Hepatocyte (in vitro differentiated cells): ENCODE data around the gene SPOCK3. TPM values are rescaled to one million over a fixed set of nuclear protein-coding genes. Genes with fewer than 3 reads are reported as not detected.

Experiments
- DNase-seq: peaks from one replicate; pipeline ENCODE4 v3.0.0-alpha.2; 2016; ENCODE audit warnings: low spot score
- H2AFZ ChIP-seq: fragments of 200-600 bp; sonication (generic); 2 replicates; pipeline ENCODE4 v1.6.0; 2016; ENCODE audit warnings: antibody characterized with exemption, mild to moderate bottlenecking
- H3K27ac ChIP-seq: fragments of 200-600 bp; sonication (generic); 2 replicates; pipeline ENCODE4 v1.5.1; 2016; ENCODE audit warnings: mild to moderate bottlenecking
- H3K27me3 ChIP-seq: fragments of 200-600 bp; sonication (generic); 2 replicates; pipeline ENCODE4 v1.6.1; 2016
- H3K36me3 ChIP-seq: fragments of 200-600 bp; sonication (generic); replicated peaks from 2 replicates; pipeline ENCODE4 v1.5.1; 2016; ENCODE audit warnings: low read depth; ENCODE audit not compliant: insufficient read depth
- H3K4me1 ChIP-seq: fragments of 200-600 bp; sonication (generic); 2 replicates; pipeline ENCODE4 v1.5.1; 2016; ENCODE audit warnings: mild to moderate bottlenecking, moderate library complexity; ENCODE audit not compliant: insufficient read depth
- H3K4me2 ChIP-seq: fragments of 200-600 bp; sonication (generic); 2 replicates; pipeline ENCODE4 v1.6.0; 2016
- H3K4me3 ChIP-seq: fragments of 200-600 bp; sonication (generic); 2 replicates; pipeline ENCODE4 v1.5.1; 2016; ENCODE audit warnings: mild to moderate bottlenecking
- H3K79me2 ChIP-seq: fragments of 200-600 bp; sonication (generic); 2 replicates; pipeline ENCODE4 v1.6.0; 2017; ENCODE audit warnings: mild to moderate bottlenecking
- H3K9me2 ChIP-seq: fragments of 200-600 bp; sonication (generic); replicated peaks from 2 replicates; pipeline ENCODE4 v1.6.0; 2017; ENCODE audit warnings: mild to moderate bottlenecking; ENCODE audit not compliant: insufficient read depth
- H3K9me3 ChIP-seq: fragments of 200-600 bp; sonication (generic); 2 replicates; pipeline ENCODE4 v1.5.1; 2016; ENCODE audit warnings: low read depth, mild to moderate bottlenecking
- H4K20me1 ChIP-seq: fragments of 200-600 bp; sonication (generic); 2 replicates; pipeline ENCODE4 v1.6.0; 2016; ENCODE audit warnings: mild to moderate bottlenecking; ENCODE audit not compliant: insufficient read depth, poor library complexity, severe bottlenecking
- EZH2 ChIP-seq: fragments of 200-600 bp; sonication (generic); IDR thresholded peaks from 2 replicates; pipeline ENCODE4 v1.6.1; 2016; ENCODE audit warnings: antibody characterized with exemption, mild to moderate bottlenecking, borderline replicate concordance
- EZH2phosphoT487 ChIP-seq: fragments of 200-600 bp; sonication (generic); IDR thresholded peaks from one replicate; pipeline ENCODE4 v1.6.1; 2018; ENCODE audit warnings: antibody characterized with exemption, mild to moderate bottlenecking, low read depth, moderate library complexity; ENCODE audit not compliant: unreplicated experiment, severe bottlenecking
- WGBS: methylation state at CpG from one replicate; pipeline ENCODE4 v1.1.6; 2016; ENCODE audit warnings: low lambda C conversion rate; ENCODE audit errors: missing lambda C conversion rate; 5-methylcytosine and 5-hydroxymethylcytosine counted together
- polyA plus RNA-seq: library from polyadenylated mRNA; unstranded; fragments of >200 nt; fragmentation: Nextera tagmentation; extraction: Ambion mirVana; gene quantifications from 2 replicates; pipeline ENCODE4 v1.2.1, GENCODE V29; 2016
- total RNA-seq: library from RNA; depleted of rRNA; stranded (reverse); fragments of >200 nt; gene quantifications from 2 replicates; pipeline ENCODE4 v1.2.3, GENCODE V29; 2014
- TF ChIP-seq, protein P1 (sequence below): fragments of 200-600 bp; sonication (generic); IDR thresholded peaks from 2 replicates; pipeline ENCODE4 v1.5.1; 2016; ENCODE audit warnings: antibody characterized with exemption, mild to moderate bottlenecking; ENCODE audit not compliant: poor library complexity

Gene SPOCK3
- total and polyA plus RNA-seq, 2 experiments from 2014 or later = 3.0 to 3.4 TPM

DNA sequence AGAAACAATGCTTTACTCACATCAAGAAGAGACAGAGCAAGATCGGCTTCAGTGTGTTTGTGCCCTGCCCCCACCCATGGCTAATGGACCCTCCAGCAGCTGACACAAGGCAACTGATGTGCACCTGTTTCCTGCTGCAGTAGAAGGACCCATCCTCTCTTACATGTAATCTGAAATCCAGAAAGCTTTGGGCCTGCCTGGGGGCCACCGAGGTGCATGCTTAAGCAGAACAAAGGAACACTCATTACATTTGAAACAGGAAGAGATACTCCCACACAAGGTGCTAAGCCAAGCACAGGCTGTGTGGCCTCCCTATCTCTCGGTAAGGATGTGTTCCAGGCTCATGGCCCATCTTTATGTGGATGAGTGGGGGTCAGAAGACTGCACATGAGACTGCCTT is 338.0 kb downstream of the SPOCK3 start:
- no peaks in the 10 kb centered on the region for H3K9me3 ChIP-seq
- 75% methylated on average over 3 of the region's 3 CpGs for WGBS
- no peaks in the 10 kb centered on the region for H3K27me3 ChIP-seq
- no peak for DNase-seq
- H2AFZ ChIP-seq = no peak overlapping the region
- H3K4me1 ChIP-seq = no peaks in the 10 kb centered on the region
- H3K36me3 ChIP-seq = no peaks in the 10 kb centered on the region
- no peaks in the 10 kb centered on the region for H4K20me1 ChIP-seq
- no peaks in the 10 kb centered on the region for H3K9me2 ChIP-seq
- H3K4me2 ChIP-seq = no peak overlapping the region
- H3K4me3 ChIP-seq = no peak overlapping the region
- H3K79me2 ChIP-seq = no peaks in the 10 kb centered on the region
- H3K27ac ChIP-seq = no peak overlapping the region
- TF ChIP-seq EZH2 (no peak), EZH2phosphoT487 (no peak)
- TF ChIP-seq, protein P1, sequence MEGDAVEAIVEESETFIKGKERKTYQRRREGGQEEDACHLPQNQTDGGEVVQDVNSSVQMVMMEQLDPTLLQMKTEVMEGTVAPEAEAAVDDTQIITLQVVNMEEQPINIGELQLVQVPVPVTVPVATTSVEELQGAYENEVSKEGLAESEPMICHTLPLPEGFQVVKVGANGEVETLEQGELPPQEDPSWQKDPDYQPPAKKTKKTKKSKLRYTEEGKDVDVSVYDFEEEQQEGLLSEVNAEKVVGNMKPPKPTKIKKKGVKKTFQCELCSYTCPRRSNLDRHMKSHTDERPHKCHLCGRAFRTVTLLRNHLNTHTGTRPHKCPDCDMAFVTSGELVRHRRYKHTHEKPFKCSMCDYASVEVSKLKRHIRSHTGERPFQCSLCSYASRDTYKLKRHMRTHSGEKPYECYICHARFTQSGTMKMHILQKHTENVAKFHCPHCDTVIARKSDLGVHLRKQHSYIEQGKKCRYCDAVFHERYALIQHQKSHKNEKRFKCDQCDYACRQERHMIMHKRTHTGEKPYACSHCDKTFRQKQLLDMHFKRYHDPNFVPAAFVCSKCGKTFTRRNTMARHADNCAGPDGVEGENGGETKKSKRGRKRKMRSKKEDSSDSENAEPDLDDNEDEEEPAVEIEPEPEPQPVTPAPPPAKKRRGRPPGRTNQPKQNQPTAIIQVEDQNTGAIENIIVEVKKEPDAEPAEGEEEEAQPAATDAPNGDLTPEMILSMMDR = no peak

DNA sequence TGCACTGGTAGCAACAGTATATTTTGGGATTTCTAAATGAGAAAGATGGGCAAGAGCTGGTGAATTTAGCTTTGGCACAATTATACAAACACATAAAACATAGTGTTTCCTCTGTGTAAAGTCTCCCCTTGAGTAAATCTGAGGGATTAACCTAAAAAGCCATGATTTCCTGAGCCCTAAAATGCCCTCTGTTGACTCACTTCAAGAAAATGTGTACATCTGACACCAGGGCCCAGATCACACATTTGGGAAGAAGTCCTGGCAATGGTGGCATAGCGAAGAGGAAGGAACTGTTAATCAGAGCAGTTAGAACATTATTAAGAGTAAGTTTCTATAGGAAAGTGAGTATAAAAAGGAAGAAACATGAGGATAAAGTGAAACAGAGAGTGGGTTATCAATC is 338.5 kb downstream of the SPOCK3 start:
- Histone ChIP-seq H3K9me2 (no peaks in the 10 kb centered on the region), H3K9me3 (no peaks in the 10 kb centered on the region), H2AFZ (no peak overlapping the region), H3K4me2 (no peak overlapping the region), H3K27ac (no peak overlapping the region), H3K4me1 (no peaks in the 10 kb centered on the region), H3K79me2 (no peaks in the 10 kb centered on the region), H3K4me3 (no peak overlapping the region), H3K36me3 (no peaks in the 10 kb centered on the region), H3K27me3 (no peaks in the 10 kb centered on the region), H4K20me1 (no peaks in the 10 kb centered on the region)
- TF ChIP-seq EZH2 (no peak), EZH2phosphoT487 (no peak)
- TF ChIP-seq, protein P1 = no peak
- WGBS = 86% methylated on average over 1 of the region's 1 CpG
- no peak for DNase-seq

DNA sequence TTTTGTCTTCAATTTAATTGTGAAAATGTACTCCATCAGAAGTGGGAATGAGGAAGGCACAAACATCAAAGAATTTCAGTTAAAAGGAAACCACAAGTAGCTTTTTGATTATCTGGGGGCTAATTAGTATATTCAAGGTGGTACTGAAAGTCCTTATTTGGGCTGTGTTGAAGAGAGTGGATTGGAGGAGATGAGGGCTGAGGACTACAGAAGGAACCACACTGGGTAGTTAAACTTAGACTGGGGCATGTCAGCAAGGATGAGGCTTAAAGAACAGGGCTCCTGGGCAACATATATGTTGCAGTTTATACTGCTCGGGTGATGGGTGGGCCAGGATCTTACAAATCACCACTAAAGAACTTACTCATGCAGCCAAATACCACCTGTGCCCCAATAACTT is 346.8 kb downstream of the SPOCK3 start:
- Histone ChIP-seq H3K4me1 (no peaks in the 10 kb centered on the region), H3K27me3 (no peaks in the 10 kb centered on the region), H3K36me3 (no peaks in the 10 kb centered on the region), H3K4me3 (no peak overlapping the region), H3K4me2 (no peak overlapping the region), H3K9me3 (no peaks in the 10 kb centered on the region), H3K27ac (no peak overlapping the region), H2AFZ (no peak overlapping the region), H4K20me1 (no peaks in the 10 kb centered on the region), H3K79me2 (no peaks in the 10 kb centered on the region), H3K9me2 (no peaks in the 10 kb centered on the region)
- DNase-seq = no peak
- WGBS = 100% methylated on average over 1 of the region's 1 CpG
- TF ChIP-seq EZH2phosphoT487 (no peak), EZH2 (no peak)
- TF ChIP-seq, protein P1 = no peak

DNA sequence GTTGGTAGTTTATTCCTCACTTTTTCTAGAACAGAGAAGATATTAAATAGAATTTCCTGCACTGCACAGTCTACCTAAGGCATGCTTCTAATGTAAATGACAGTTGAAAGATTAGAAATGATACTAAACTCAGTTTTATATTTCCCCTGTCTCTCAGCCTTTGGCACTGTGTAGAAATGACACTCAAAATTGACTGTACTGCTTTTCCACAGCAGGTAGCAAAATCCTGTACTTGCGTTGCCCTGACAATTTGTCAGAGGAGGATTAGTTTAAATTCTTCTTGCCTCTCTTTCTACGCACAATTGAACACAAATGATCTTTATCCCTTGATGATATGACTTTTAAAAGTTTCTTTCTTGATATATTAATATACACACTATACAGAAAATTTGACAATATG is 347.6 kb downstream of the SPOCK3 start:
- no peak for TF ChIP-seq EZH2
- TF ChIP-seq EZH2phosphoT487 = no peak
- TF ChIP-seq, protein P1 = no peak

More for the DNA sequence above, 347.6 kb downstream of the SPOCK3 start:
- no peaks in the 10 kb centered on the region for H3K9me2 ChIP-seq
- no peak overlapping the region for H3K27ac ChIP-seq
- H3K9me3 ChIP-seq = no peaks in the 10 kb centered on the region
- H3K4me1 ChIP-seq = no peaks in the 10 kb centered on the region
- H3K4me2 ChIP-seq = no peak overlapping the region
- H3K4me3 ChIP-seq = no peak overlapping the region
- H2AFZ ChIP-seq = no peak overlapping the region
- WGBS = 83% methylated on average over 2 of the region's 2 CpGs
- no peaks in the 10 kb centered on the region for H3K79me2 ChIP-seq
- no peaks in the 10 kb centered on the region for H3K27me3 ChIP-seq
- H3K36me3 ChIP-seq = no peaks in the 10 kb centered on the region
- H4K20me1 ChIP-seq = no peaks in the 10 kb centered on the region
- no peak for DNase-seq
